HepG2 (cell line): ENCODE measurements around the gene PRKAR1B. TPM values are rescaled to one million over a fixed set of nuclear protein-coding genes. Genes with fewer than 3 reads are reported as not detected.

ENCODE experiments used
- ATAC-seq: fragments of 200-7000 bp; cut with Tn5 transposase; 3 replicates; pipeline ENCODE4 v1.9.1; 2020; ENCODE audit warnings: mild to moderate bottlenecking, moderate library complexity
- BruUV-seq: library from RNA; stranded (reverse); fragments of 400-500 nt; replicated peaks from 2 replicates; lab custom pipeline; 2021; lab: Mats Ljungman, UMichigan
- CTCF ChIA-PET: fragments of 300-600 bp; formaldehyde crosslinking; extraction: SDS; loops from one replicate; lab custom pipeline; 2021; ENCODE audit warnings: low total read pairs, inconsistent platforms, low intra/inter-chr PET ratio; lab: Yijun Ruan, JAX
- POLR2A ChIA-PET: fragments of 350-600 bp; sonication (Branson Sonifier 250); formaldehyde crosslinking; loops from one replicate; lab custom pipeline; 2020; ENCODE audit warnings: antibody characterized with exemption, inconsistent platforms; lab: Yijun Ruan, JAX
- DNase-seq: peaks from one replicate; pipeline ENCODE4 v3.0.0-alpha.2; 2015; ENCODE audit warnings: low spot score
- FAIRE-seq: peaks from 3 replicates; lab custom pipeline; 2011; peaks lifted over from hg19 to GRCh38; lab: Jason Lieb, UNC
- H2AFZ ChIP-seq: one replicate; pipeline ENCODE4 v1.6.1; 2011; ENCODE audit warnings: low read length, inconsistent platforms
- H3K27ac ChIP-seq: fragments of 300-600 bp; 3 replicates; pipeline ENCODE4 v1.8.0; 2011; ENCODE audit warnings: mixed run types, mild to moderate bottlenecking, mixed read lengths, low read length, inconsistent platforms; ENCODE audit not compliant: insufficient read depth; ENCODE audit errors: extremely low read length
- H3K27me3 ChIP-seq, 2 experiments: fragments of 200-600 bp in 1 of 2; 2 replicates in 1 of 2; 3 replicates in 1 of 2; pipeline versions ENCODE4 v1.6.0 to v1.8.0; 2011; ENCODE audit warnings: low read length in 2 of 2, mild to moderate bottlenecking in 2 of 2, moderate library complexity in 2 of 2, inconsistent platforms in 1 of 2; ENCODE audit not compliant: insufficient read depth in 2 of 2, control insufficient read depth in 1 of 2
- H3K36me3 ChIP-seq, 2 experiments: fragments of 200-600 bp in 1 of 2; replicated peaks in 1 of 2; 2 replicates in 1 of 2; 3 replicates in 1 of 2; pipeline versions ENCODE4 v1.5.1 to v1.8.0; 2011; ENCODE audit warnings: low read length in 2 of 2, inconsistent platforms in 1 of 2; ENCODE audit not compliant: insufficient read depth in 2 of 2, control insufficient read depth in 1 of 2
- H3K4me1 ChIP-seq: 2 replicates; pipeline ENCODE4 v1.5.1; 2012; ENCODE audit warnings: low read length, inconsistent platforms; ENCODE audit not compliant: insufficient read depth
- H3K4me2 ChIP-seq: 2 replicates; pipeline ENCODE4 v1.6.0; 2011; ENCODE audit warnings: low read depth, low read length, inconsistent platforms
- H3K4me3 ChIP-seq, 3 experiments: fragments of 200-600 bp in 1 of 3; sonication (generic), shearing (Covaris generic) in 1 of 3; replicated peaks in 1 of 3; 2 replicates each; pipeline ENCODE4 v1.5.1; 2011 to 2016; ENCODE audit warnings: low read length in 3 of 3, inconsistent platforms in 2 of 3, low read depth in 2 of 3, mild to moderate bottlenecking in 2 of 3, control low read depth in 1 of 3, mixed read lengths in 1 of 3; ENCODE audit not compliant: insufficient read depth in 1 of 3
- H3K79me2 ChIP-seq: one replicate; pipeline ENCODE4 v1.6.1; 2011; ENCODE audit warnings: low read length, inconsistent platforms; ENCODE audit not compliant: insufficient read depth
- H3K9ac ChIP-seq: 2 replicates; pipeline ENCODE4 v1.6.0; 2011; ENCODE audit warnings: mild to moderate bottlenecking, low read depth, low read length, inconsistent platforms; ENCODE audit not compliant: insufficient read depth
- H3K9me3 ChIP-seq: 2 replicates; pipeline ENCODE4 v1.5.1; 2012; ENCODE audit warnings: mild to moderate bottlenecking, low read length
- H4K20me1 ChIP-seq: 2 replicates; pipeline ENCODE4 v1.6.0; 2011; ENCODE audit warnings: inconsistent platforms, mild to moderate bottlenecking, low read length, moderate library complexity; ENCODE audit not compliant: insufficient read depth
- ARNT2 ChIP-seq: sonication (generic); formaldehyde crosslinking; IDR thresholded peaks from 2 replicates; pipeline ENCODE4 v1.8.0; 2022; ENCODE audit warnings: mild to moderate bottlenecking, low read depth, missing genetic modification reagents, moderate library complexity
- FOXP1 ChIP-seq, 2 experiments: fragments of 450-650 bp in 1 of 2; IDR thresholded peaks; 2 replicates each; pipeline ENCODE4 v1.6.1; 2017 to 2018; ENCODE audit warnings: antibody characterized with exemption in 1 of 2
- MTA1 ChIP-seq: sonication (generic); formaldehyde crosslinking; IDR thresholded peaks from 2 replicates; pipeline ENCODE4 v1.4.0; 2020; ENCODE audit warnings: missing genetic modification reagents, mild to moderate bottlenecking, borderline replicate concordance
- NFIB ChIP-seq: sonication (generic); formaldehyde crosslinking; IDR thresholded peaks from 2 replicates; pipeline ENCODE4 v1.9.0; 2021; ENCODE audit warnings: missing genetic modification reagents, mild to moderate bottlenecking, borderline replicate concordance
- ONECUT2 ChIP-seq: sonication (generic); formaldehyde crosslinking; IDR thresholded peaks from 2 replicates; pipeline ENCODE4 v1.4.0; 2020; ENCODE audit warnings: missing genetic modification reagents
- PREB ChIP-seq: sonication (generic); formaldehyde crosslinking; IDR thresholded peaks from 2 replicates; pipeline ENCODE4 v1.4.0; 2020; ENCODE audit warnings: missing genetic modification reagents
- SRSF4 ChIP-seq: fragments of 200-400 bp; formaldehyde crosslinking; IDR thresholded peaks from one replicate; pipeline ENCODE4 v1.6.1; 2018; ENCODE audit warnings: mild to moderate bottlenecking, low read depth, low read length, moderate library complexity; ENCODE audit not compliant: poor library complexity, severe bottlenecking
- TBP ChIP-seq: sonication (generic); formaldehyde crosslinking; IDR thresholded peaks from 2 replicates; pipeline ENCODE4 v1.5.0; 2020; ENCODE audit warnings: missing genetic modification reagents
- ZFAT ChIP-seq: sonication (generic); formaldehyde crosslinking; conservative IDR thresholded peaks from 2 replicates; pipeline ENCODE4 v1.8.1; 2023; ENCODE audit warnings: missing genetic modification reagents, inconsistent platforms
- ZFP62 ChIP-seq: sonication (generic); formaldehyde crosslinking; IDR thresholded peaks from 2 replicates; pipeline ENCODE4 v1.4.0; 2020; ENCODE audit warnings: missing genetic modification reagents
- ZFX ChIP-seq: sonication (generic); formaldehyde crosslinking; IDR thresholded peaks from 2 replicates; pipeline ENCODE4 v1.4.0; 2020; ENCODE audit warnings: mild to moderate bottlenecking, low read depth, missing genetic modification reagents, moderate library complexity
- ZNF496 ChIP-seq: sonication (generic); formaldehyde crosslinking; IDR thresholded peaks from 2 replicates; pipeline ENCODE4 v1.8.1; 2023; ENCODE audit warnings: mild to moderate bottlenecking, moderate library complexity, missing genetic modification reagents; ENCODE audit not compliant: insufficient replicate concordance
- ZNF629 ChIP-seq: sonication (generic); formaldehyde crosslinking; conservative IDR thresholded peaks from 2 replicates; pipeline ENCODE4 v1.5.0; 2020; ENCODE audit warnings: missing genetic modification reagents
- ZNF816 ChIP-seq: sonication (generic); formaldehyde crosslinking; IDR thresholded peaks from 2 replicates; pipeline ENCODE4 v1.8.0; 2022; ENCODE audit warnings: missing genetic modification reagents, mild to moderate bottlenecking, borderline replicate concordance
- WGBS: methylation state at CpG from one replicate; pipeline ENCODE4 v1.1.6; 2017; ENCODE audit warnings: low lambda C conversion rate; 5-methylcytosine and 5-hydroxymethylcytosine counted together
- in situ Hi-C: cut with HindIII; loops from 2 replicates; pipeline ENCODE4 v1.10.0; 2017; ENCODE audit warnings: low pct_unique_long_range_greater_than_20kb; ENCODE audit not compliant: extremely low pct_ligation_motif_present
- intact Hi-C: fragments of 100-400 bp; cut with micrococcal nuclease; formaldehyde crosslinking; loops from one replicate; pipeline ENCODE4 v1.10.0; 2022; ENCODE audit not compliant: unreplicated experiment
- polyA plus RNA-seq, 8 experiments: library from polyadenylated mRNA; depleted of rRNA in 3 of 8; stranded (reverse) in 7 of 8; unstranded in 1 of 8; fragments of >200 nt; fragmentation: Illumina TruSeq in 4 of 8; extraction: Trizol in 4 of 8; gene quantifications; 2 replicates each; pipeline versions ENCODE4 v1.2.1 to v1.2.3, GENCODE V29; 2011 to 2016; ENCODE audit warnings: low read depth in 4 of 8, missing spikeins in 1 of 8, mixed read lengths in 1 of 8; ENCODE audit not compliant: insufficient read depth in 1 of 8
- total RNA-seq, 5 experiments: library from RNA; depleted of rRNA; stranded (reverse); fragments of >200 nt; fragmentation: Illumina TruSeq; extraction: Trizol; gene quantifications; 2 replicates each; pipeline ENCODE4 v1.2.3, GENCODE V29; 2016; ENCODE audit warnings: low read depth in 1 of 5
- TF ChIP-seq, protein P1 (sequence below): sonication (generic); formaldehyde crosslinking; IDR thresholded peaks from 2 replicates; pipeline ENCODE4 v1.5.1; 2020; ENCODE audit warnings: missing genetic modification reagents, mild to moderate bottlenecking, borderline replicate concordance
- TF ChIP-seq, protein P2 (sequence below): sonication (generic); formaldehyde crosslinking; IDR thresholded peaks from 2 replicates; pipeline ENCODE4 v1.9.0; 2021; ENCODE audit warnings: missing genetic modification reagents, mild to moderate bottlenecking, borderline replicate concordance
- TF ChIP-seq, protein P3 (sequence below): sonication (generic); formaldehyde crosslinking; conservative IDR thresholded peaks from 2 replicates; pipeline ENCODE4 v1.8.1; 2023; ENCODE audit warnings: missing genetic modification reagents

Gene PRKAR1B
- total and polyA plus RNA-seq, 2 of the 13 experiments (the other 11 are each of a cell fraction or from before 2014, with no cell fraction given): 7.9 to 28.2 TPM

GRCh38 chr7:513521-514166, 213.4 kb downstream of the PRKAR1B start:
- ChIA-PET CTCF (no interaction called here), POLR2A (interaction anchor here (0.7 to 1.4 kb wide), 3 partner anchors 10 to 79 kb away, joined by 3 read pairs; no protein-coding TSS in a partner anchor)
- H3K4me3 ChIP-seq: no peak overlapping the region
- peaks cover 2% of the 10 kb centered on the region for H3K79me2 ChIP-seq
- FAIRE-seq (no peak), DNase-seq (no peak), ATAC-seq (no peak)
- no peak overlapping the region for H2AFZ ChIP-seq
- in situ Hi-C loops: no loop called here
- intact Hi-C loops: no loop called here
- no peak overlapping the region for H3K9ac ChIP-seq
- no peaks in the 10 kb centered on the region for H4K20me1 ChIP-seq
- H3K4me2 ChIP-seq: no peak overlapping the region
- peaks cover 0 to 19% of the 10 kb centered on the region in 2 experiments; a peak in 4 of 5 replicates for H3K27me3 ChIP-seq
- no peaks in the 10 kb centered on the region for H3K9me3 ChIP-seq
- BruUV-seq: no TSS peak
- no peak overlapping the region for H3K27ac ChIP-seq
- no peaks in the 10 kb centered on the region for H3K4me1 ChIP-seq
- no peaks in the 10 kb centered on the region for H3K36me3 ChIP-seq
- TF ChIP-seq ZFX (CRISPR knock-in tag) (no peak), TBP (CRISPR knock-in tag) (no peak), SRSF4 (no peak), ZFP62 (CRISPR knock-in tag) (no peak), ARNT2 (no peak), ONECUT2 (CRISPR knock-in tag) (no peak), NFIB (CRISPR knock-in tag) (no peak), ZFAT (CRISPR knock-in tag) (no peak), ZNF629 (no peak), FOXP1 (IDR thresholded peaks at IDR 0.05) (no peak), FOXP1 (CRISPR knock-in tag; IDR thresholded peaks at IDR 0.05) (no peak), ZNF496 (CRISPR knock-in tag) (no peak), PREB (no peak), MTA1 (CRISPR knock-in tag) (no peak), ZNF816 (CRISPR knock-in tag) (no peak)
- TF ChIP-seq, protein P1, sequence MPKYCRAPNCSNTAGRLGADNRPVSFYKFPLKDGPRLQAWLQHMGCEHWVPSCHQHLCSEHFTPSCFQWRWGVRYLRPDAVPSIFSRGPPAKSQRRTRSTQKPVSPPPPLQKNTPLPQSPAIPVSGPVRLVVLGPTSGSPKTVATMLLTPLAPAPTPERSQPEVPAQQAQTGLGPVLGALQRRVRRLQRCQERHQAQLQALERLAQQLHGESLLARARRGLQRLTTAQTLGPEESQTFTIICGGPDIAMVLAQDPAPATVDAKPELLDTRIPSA (CRISPR knock-in tag): no peak
- TF ChIP-seq, protein P2, sequence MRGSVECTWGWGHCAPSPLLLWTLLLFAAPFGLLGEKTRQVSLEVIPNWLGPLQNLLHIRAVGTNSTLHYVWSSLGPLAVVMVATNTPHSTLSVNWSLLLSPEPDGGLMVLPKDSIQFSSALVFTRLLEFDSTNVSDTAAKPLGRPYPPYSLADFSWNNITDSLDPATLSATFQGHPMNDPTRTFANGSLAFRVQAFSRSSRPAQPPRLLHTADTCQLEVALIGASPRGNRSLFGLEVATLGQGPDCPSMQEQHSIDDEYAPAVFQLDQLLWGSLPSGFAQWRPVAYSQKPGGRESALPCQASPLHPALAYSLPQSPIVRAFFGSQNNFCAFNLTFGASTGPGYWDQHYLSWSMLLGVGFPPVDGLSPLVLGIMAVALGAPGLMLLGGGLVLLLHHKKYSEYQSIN (CRISPR knock-in tag): no peak
- TF ChIP-seq, protein P3, sequence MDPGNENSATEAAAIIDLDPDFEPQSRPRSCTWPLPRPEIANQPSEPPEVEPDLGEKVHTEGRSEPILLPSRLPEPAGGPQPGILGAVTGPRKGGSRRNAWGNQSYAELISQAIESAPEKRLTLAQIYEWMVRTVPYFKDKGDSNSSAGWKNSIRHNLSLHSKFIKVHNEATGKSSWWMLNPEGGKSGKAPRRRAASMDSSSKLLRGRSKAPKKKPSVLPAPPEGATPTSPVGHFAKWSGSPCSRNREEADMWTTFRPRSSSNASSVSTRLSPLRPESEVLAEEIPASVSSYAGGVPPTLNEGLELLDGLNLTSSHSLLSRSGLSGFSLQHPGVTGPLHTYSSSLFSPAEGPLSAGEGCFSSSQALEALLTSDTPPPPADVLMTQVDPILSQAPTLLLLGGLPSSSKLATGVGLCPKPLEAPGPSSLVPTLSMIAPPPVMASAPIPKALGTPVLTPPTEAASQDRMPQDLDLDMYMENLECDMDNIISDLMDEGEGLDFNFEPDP (CRISPR knock-in tag): no peak
- WGBS: 90% methylated on average over 15 of the region's 20 CpGs
